Stimulated activated CD8-positive, alpha-beta memory T cell treated with anti-CD3 and anti-CD28 coated beads, Interleukin-12 subunit alpha, Interleukin-12 subunit beta, amount 100 ng/mL, for 1 hour (primary cell): ENCODE measurements around the gene C6orf132.
"Not testable (repeated sequence)": the region's sequence is repeated elsewhere in the genome, so short reads cannot be mapped to it uniquely, and the experiment has no call there.

Experiments
- DNase-seq: peaks from one replicate; pipeline ENCODE4 v3.0.0-alpha.2; 2020; ENCODE audit warnings: low read depth

C6orf132 gene

DNA sequence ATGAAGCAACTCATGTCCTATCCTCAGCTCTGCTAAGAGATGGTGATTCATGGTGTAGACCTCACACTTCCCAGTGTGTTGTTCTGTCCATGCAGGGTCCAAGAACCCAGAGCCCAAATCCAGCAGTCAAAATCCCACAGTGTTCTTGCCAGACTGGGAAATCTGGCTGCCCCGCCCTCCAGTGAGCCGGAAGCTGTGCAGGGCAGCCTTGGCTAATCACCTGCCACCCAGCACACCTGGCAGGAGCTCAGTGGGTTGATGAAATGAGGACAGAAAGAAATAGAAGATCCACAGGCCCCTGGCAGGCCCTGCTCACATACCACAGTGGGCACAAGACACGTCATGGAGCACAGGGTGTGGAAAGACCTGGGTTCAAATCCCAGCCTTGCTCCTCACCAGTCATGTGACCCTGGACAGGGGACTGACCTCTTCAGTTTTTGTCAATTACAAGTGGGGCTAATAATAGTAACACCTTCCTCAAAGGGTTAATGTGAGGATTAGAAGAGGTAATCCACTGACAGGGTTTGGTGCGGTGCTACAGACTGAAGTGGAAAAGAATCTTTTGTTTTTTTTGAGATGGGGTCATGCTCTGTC lies 17.1 kb upstream of the C6orf132 start:
- no peak for DNase-seq

DNA sequence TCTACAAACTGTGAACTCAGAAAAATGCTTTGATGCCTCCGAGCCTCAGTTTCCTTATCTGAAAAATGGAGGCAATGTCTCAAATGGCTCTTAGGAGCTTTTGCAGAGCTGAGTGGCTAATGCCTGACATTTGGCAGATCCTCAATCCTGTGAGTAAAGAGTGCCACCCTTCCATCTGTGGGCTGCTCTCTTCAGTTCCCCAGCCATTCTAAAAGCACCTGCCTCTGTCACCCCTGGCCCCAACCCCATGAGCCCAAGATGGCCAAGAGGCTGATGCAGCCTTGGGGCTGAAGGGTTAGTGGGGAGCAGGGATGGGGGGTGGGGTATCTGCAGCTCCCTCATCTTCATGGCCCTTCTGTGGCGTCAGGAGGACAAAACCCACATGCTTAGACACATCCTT lies 16.2 kb upstream of the C6orf132 start:
- DNase-seq, result no peak

DNA sequence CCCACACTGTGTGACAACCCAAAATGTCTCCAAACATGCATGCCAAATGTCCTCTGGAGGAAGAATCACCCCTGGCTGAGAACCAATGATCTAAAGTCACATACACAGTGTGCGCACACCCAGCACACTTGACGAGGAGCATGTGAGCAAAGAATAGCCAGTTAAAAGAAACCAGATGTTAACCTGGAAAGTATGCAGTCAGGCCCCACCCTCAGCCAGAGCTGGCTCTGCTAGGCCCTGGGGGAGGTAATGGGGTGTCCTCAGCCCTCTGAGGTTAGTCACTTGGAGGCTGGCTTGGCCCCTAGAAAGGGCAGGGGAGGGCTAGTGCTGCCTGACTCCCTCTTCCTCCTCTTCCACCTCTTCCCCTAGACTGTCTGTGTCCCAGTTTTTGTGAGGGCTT lies 15.6 kb upstream of the C6orf132 start:
- no peak for DNase-seq

DNA sequence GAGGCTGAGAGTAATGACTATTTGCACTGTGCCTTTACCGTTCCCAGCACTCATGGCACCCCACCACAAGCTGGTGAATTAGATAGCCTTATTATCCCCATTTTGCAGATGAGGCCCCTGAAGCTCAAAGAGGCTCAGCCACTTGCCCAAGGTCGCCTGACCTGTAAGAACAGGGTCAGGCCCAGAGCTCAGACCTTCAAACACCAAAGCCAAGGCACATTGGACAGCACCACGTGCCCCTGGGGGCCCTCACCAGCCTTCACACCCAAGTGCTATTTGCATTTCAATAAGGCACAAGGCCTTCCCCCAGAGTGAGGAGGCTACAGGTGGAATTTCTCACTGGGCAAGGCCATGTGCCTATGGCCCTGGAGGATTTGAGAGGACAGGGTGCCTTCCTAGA lies 14.2 kb upstream of the C6orf132 start:
- no peak for DNase-seq

DNA sequence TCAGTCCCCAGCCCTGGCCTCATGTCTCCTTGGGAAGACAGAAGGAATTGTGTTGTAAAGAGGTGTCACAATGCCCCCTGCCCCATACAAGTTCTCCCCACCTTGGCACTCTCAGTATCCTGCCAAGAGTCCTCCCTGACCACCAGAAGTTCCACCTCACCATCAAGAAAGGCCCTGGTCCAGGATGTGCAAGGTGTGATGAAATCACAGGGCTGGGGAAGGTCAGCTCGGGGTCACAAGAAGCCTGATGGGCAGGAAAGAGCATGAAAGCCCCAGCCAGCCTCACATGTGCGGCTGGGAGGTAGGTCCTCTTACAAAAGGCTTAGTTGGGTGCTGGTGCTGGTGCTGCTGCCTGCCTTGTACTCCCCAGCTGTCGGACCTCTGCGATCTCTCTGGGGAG lies 12.9 kb upstream of the C6orf132 start:
- DNase-seq, result no peak

DNA sequence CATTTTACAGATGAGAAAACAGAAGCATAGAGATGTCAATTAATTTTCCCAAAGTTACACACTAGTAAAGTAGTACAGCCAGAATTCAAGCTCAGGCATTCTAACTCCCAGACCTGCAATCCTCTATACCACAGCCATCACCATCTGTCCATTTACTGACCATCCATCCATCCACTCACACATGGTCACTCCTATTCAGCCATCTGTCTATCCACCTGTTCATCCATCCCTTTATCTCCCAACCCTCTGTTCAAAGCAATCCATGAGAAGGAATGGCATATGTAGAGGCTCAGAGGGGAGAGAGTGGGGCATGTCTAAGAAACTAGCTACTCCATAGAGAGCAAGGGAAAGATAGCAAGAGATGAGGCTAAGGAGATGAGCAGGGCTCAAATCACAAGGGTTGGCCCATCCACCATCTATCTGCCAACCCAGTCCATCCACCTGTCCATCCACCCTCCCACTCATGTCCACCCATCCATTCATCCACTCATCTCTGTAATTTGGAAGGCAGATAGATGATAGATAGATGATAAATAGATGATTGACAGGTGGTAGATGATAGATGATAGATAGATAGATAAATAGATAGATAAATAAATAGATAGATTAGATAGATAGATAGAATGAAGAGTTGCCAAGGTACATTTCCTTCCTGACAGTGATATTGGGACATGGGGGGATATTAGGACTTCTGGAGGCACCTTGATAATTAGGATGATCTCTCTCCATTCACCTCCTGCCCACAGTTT lies 12.2 kb upstream of the C6orf132 start:
- DNase-seq, result no peak

DNA sequence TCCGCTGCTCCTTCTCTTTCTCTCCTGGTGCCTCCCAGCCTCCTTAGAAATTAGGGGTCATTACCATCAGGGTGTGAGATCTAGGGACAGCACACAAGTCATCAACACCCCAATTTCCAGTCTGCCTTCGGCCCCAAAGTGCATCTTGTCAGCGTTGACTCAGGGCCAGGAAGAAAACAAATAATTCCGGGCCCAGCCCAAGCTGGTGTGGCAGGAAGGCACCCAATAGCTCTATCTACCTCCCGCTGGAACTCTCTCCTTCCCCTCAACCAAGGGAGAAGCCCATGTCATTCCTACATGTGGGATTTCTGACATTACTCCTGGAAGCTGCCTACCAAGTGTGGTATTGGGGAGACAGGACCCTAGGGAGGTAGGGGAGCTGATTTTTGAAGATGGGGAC lies 11.5 kb upstream of the C6orf132 start:
- no peak for DNase-seq

DNA sequence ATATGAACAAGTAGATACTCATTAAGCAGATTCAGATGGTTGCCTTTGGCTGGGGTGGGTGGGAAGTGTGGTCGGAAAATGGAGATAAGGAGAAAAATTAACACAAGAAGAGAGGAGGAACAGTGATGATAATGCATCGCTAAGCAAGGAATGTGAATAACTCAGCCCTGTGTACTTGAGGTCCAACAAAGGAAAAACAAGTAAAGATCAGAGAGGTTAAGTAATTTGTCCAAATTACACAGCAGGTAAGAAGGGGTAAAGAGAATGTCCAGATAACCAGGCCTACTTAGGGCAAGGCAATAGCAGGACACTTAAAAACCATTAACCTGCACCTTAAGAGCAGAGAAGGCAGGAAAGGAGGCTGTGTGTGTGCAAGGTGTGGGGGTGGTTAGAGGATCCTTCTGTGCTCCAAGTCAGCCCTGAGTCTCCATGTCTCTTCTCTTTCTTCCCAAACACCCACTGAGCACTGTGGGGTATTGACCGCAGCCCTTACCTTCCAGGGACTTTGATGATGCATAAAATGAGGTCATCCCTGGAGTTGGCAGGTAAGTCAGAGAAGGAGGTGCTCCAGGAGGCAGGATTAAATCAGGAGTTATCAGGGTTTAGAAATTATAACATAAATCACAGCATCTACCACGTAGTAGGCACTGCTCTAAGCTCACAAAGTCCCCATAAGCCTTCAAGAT lies 10.3 kb upstream of the C6orf132 start:
- not testable (repeated sequence) for DNase-seq

DNA sequence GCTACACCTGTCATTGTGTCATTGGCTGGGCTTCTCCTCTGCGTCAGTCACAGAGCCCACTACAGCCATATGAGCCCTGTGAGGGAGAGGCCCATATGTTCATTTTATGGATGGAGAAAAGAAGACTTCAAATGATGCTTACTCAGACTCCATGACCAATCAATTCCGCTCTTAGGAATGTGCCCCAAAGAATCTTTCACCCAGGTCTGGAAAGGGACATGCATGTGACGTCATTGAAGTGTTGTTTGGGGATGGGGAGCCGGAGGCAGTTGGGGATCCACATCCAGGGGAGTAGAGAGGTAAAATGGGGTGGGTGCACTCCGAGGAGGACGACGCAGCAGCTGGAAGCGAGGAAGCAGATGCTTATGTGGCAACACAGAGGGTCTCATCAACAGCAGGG lies 9.6 kb upstream of the C6orf132 start:
- no peak for DNase-seq

DNA sequence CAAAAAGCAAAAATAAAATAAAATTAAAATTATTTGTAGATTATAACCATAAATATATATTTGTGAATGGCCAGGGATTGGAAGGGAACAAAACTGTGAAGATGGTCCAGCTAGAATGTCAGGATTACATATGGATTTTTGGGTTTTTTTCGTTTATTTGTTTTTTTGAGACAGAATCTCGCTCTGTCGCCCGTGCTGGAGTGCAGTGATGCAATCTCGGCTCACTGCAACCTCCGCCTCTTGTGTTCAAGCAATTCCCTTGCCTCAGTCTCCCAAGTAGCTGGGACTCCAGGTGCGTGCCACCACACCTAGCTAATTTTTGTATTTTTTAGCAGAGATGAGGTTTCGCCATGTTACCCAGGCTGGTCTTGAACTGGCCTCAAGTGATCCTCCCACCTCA lies 7.8 kb upstream of the C6orf132 start:
- no peak for DNase-seq

DNA sequence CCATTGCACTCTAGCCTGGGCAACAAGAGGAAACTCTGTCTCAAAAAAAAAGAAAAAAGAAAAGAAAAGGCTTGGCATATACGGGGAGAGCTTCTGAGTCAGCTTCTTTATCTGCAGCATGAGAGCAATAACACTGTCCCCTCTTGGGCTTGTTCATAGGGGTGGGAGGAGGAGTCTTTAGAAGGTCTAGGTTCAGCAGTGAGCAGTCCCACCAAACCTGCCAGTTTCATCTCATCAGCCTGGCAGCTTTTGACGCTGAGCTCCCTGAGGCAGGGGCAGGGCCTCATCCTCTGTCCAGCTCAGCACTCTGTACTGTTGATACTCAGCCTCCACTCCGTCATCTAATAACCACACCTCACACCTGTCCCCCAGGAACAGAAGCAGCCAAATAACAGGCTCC lies 5.6 kb upstream of the C6orf132 start:
- no peak for DNase-seq

DNA sequence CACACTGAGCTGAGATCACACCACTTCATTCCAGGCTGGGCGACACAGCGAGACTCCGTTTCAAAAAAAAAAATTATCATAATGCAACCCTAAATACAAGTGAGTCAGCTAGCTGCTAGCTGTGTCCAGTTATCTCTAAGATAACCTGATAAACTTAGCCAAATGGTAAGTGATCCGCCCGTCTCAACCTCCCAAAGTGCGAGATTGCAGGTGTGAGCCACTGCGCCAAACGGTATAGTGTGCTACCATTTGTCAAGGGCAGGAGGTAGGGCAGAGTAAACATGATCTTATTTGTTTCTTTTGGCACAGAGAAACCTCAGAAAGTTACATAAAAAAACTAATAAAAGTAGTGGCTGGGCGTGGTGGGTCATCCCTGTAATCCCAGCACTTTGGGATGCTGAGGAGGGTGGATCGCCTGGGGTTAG lies 4.7 kb upstream of the C6orf132 start:
- no peak for DNase-seq

DNA sequence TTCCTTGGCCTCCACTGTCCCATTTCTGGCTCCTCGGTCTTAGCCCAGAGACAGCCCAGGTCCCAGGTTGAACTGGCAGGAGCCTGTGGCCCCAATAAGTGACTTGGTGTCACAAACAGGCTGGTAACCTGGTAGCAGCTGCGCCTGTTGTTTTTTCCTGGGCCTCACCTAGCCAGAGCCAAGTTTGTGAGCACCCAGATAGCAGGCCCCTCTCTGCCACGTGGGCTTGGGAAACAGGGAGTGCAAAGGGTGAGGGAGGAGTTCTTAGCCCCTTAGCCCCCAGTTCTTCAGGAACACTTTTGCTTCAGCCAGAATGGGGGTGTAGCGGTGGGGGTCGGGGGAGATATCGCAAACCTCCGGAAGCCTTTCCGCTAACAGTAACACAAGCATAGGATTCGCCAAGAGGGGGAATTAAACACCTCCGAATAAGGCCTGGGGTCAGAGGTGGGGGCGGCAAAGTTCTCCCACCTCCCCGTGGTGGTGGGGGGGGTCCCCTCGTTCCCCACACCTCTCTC lies 760 bp downstream of the C6orf132 start:
- DNase-seq, result no peak

DNA sequence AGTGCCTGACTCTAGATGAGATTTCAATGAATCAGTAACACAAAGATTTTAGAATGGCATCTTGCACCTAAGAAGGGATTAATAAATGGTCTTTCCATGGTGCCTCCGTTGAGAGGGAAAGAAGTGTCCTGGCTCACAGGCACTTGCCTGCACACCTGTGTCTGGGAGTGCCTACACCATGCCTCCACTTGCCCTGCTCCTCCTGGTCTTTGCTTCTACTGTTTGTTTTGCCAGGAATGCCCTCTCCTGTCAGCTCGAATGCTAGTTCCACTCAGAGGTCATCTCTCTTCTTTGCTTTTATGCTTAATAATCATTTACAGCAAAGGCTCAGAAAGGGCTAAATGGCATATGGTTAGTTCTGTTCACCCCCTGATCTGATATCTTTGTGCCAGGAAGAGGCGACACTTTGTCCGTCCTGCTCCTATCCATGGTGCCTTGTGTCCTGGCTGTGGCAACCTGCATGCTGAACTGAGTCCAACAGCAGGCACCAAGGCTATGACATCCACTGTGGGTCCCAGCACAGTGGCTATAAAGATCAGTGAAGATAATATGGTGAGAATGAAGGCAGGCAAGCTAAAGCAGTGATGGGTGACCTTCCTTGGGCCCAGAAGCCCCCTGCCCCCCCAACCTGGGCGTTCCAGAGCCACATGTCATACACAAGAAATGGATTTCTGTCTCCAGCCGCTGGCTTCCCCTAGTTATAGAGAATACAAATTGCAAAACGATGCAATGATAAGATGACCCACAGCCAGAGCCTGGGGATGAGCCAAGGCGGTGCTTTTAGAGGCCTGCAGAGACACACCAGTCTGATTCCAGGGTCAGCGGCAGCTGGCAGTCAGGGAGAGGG lies 1.4 kb downstream of the C6orf132 start:
- DNase-seq, result no peak

DNA sequence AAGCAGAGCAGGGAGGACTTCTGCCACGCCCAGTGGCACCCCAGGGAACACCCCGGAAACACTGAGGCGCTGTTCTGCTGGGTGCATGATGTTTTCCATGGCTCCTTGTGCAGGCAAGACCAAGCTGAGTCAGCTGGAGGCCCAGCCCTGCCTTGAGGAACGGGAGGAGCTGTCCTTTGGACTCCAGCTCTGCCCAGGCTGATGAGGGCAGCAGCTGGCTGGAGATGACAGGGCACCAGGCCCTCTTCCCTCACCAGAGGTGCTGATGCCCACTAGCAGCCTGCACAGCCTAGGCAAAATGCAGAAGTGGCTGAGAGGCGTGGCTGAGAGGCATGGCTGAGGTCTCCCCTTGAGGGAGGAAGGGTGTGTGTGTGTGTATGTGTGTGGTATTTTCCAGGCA lies 2.4 kb downstream of the C6orf132 start:
- DNase-seq, result no peak

DNA sequence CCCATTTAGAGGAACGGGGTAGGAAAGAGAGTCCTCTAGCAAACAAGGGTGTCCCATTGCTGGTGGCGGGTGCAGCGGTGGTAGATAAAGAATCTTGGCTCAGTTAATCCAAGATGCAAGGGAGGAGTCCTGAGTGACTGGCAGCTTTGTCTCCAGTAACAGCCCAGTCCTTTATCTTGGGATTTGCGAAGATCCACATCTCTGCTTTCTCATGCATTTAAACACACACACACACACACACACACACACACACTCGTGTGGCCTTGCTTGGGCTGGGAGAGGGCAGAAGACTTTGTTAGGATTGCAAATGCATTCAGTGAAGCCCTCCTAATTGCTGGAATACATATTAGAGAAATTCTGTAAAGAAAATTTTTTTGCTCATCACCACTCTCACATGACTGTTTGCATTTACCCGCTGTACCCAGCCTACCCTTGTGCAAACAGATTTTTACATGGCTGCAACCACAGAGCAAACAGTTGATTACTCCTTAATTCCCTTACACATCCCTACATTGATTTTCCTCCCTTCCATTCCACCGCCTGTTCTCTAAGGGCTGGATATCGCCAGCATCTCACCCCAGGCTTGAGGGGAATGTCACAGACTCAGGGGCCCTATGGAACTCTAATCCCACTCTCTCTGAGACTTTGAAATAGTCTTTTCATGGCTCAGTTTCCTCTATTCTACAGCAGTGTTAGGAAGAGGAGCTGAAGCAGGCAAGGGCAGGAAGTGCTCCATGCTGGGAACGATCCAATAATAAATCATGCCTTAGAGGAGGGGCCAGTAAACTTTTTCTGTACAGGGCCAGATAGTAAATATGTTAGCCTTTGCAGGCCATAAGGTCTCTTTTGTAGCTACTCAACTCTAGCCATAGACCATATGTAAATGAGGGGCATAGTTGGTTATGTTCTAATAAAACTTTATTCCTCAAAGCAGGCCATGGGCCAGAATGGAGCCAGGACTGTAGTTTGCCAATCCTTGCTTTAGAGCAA lies 3.5 kb downstream of the C6orf132 start:
- DNase-seq, result no peak

DNA sequence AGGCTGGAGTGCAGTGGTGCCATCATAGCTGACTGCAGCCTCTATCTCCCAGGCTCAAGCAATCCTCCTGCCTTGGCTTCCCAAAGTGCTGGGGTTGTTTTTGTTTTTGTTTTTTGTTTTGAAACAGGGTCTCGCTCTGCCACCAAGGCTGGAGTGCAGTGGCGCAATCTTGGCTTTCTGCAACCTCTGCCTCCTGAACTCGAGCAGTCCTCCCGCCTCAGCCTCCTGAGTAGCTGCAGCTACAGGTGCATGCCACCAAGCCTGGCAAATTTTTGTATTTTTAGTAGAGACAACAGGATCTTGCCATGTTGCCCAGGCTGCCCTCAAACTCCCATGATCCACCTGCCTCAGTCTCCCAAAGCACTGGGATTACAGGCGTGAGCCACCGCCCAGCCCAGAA lies 4.2 kb downstream of the C6orf132 start:
- no peak for DNase-seq

DNA sequence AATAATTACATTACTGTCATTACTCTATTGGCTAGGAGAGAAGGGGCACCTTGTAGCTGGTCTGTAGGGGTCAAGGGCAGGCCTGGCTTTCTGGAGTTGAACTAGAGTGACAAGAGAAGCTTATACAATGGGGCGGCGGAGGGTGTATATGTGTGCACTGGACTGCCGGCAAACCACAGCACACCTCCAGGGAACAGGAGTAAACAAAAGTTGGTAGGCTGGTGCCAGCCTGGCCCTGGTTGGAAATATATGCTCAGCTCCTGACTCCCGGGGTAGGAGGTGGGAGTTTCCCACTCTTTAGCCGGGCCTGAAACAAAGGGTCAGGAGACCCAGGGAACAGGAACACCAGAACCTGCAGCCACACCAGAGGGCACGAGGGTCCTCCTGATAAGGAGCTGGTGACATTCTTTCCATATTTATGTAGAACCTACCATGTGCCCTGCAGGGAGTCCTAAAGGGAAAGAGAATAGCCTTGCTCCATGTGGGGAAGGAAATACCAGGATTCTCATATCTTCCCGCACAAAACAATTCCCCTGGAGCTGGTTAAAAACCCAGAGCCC lies 5.1 kb downstream of the C6orf132 start:
- no peak for DNase-seq

DNA sequence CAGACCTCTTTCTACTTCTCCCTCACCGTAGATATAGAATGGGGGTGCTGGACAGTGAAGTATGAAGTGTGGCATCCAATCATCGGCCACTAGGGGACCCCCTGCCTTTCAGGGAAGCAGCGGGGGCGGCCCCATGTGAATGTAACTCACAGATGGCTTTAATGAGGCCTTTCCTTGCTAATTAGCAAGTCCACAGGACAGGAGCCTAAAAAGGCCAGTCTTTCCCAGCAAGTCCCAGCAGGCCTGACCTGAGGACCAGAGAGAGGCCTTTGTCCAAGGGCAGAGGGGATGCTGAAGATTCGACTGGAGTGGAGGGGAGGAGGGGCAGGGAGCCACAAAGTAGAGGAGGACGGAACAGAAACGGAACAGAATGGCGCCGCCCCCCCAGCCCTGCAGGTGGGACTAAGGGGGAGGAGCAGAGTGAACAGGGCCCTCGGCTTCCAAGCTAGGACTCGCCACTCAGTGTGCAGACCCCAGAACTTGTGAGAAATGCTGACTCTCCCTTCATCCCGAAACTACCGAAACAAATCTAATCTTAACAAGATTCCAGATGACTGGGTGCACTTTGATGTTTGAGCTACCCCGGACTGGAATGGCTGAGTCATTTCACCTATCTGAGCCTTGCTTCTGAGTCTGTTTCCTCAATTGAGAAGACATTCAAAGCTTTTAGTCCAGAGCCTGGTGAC lies 5.8 kb downstream of the C6orf132 start:
- no peak for DNase-seq

DNA sequence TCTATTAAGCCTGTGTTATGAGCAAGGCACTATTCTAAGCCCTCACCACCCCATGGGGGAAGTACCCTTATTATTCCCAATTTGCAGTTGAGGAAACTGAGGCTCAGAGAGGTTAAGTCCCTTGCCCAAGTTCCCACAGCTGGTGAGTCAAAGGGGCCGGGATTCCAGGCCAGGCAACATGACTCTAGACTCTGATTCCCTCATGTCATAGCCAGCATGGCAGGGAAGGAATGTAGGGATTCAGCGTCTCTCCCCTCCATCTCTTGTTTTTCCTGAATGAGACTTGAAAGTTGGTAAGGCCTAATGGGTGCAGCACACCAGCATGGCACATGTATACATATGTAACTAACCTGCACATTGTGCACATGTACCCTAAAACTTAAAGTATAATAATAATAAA lies 6.7 kb downstream of the C6orf132 start:
- DNase-seq, result no peak
